Endothelial cell of umbilical vein (primary cell): ENCODE results near the gene TCEAL3. TPM values are rescaled to one million over a fixed set of nuclear protein-coding genes. Genes with fewer than 3 reads are reported as not detected.

Experiments used
- polyA plus RNA-seq, 4 experiments: library from polyadenylated mRNA; depleted of rRNA in 3 of 4; stranded (reverse) in 3 of 4; unstranded in 1 of 4; fragments of >200 nt; gene quantifications; 2 replicates each; pipeline versions ENCODE4 v1.2.1 to v1.2.3, GENCODE V29; 2011 to 2012; ENCODE audit warnings: missing spikeins in 1 of 4
- total RNA-seq: library from RNA; stranded (reverse); gene quantifications from 2 replicates; pipeline ENCODE4 v1.2.3, GENCODE V29; 2021

Gene TCEAL3
- total and polyA plus RNA-seq, 2 donors (not counting 3 experiments of a cell fraction or from before 2014, with no cell fraction given): 8.9 to 23.7 TPM

Other genes with a start within 250 kb of the TCEAL3 start
- gene BEX3, start 231.4 kb upstream of the TCEAL3 start, total RNA-seq: 227 and 233 TPM in 2 replicates
- gene BEX3, start 231.4 kb upstream of the TCEAL3 start, polyA plus RNA-seq: 235 and 332 TPM in 2 replicates
- gene RAB40A, start 88.5 kb upstream of the TCEAL3 start, total RNA-seq: 0.23 and 0.58 TPM in 2 replicates
- 0.30 and 0.33 TPM in 2 replicates for gene RAB40A, start 88.5 kb upstream of the TCEAL3 start, polyA plus RNA-seq
- gene TCEAL4, start 22.4 kb upstream of the TCEAL3 start, total RNA-seq: 60.4 and 74.6 TPM in 2 replicates
- 11.8 and 16.9 TPM in 2 replicates for gene TCEAL4, start 22.4 kb upstream of the TCEAL3 start, polyA plus RNA-seq
- 14.6 and 18.5 TPM in 2 replicates for gene TCEAL1, start 21.0 kb downstream of the TCEAL3 start, total RNA-seq
- gene TCEAL1, start 21.0 kb downstream of the TCEAL3 start, polyA plus RNA-seq: 12.8 and 18.6 TPM in 2 replicates
- gene MORF4L2, start 78.7 kb downstream of the TCEAL3 start, total RNA-seq: 414 and 445 TPM in 2 replicates
- gene MORF4L2, start 78.7 kb downstream of the TCEAL3 start, polyA plus RNA-seq: 208 and 331 TPM in 2 replicates
- not detected in 2 replicates for gene TMEM31, start 102.9 kb downstream of the TCEAL3 start, total RNA-seq
- 0.19 TPM in 1 of 2 replicates, not detected in the other for gene TMEM31, start 102.9 kb downstream of the TCEAL3 start, polyA plus RNA-seq
- gene PLP1, start 168.9 kb downstream of the TCEAL3 start, total RNA-seq: not detected in 2 replicates
- not detected in 2 replicates for gene PLP1, start 168.9 kb downstream of the TCEAL3 start, polyA plus RNA-seq
- gene RAB9B, start 224.3 kb downstream of the TCEAL3 start, total RNA-seq: 0.23 and 0.55 TPM in 2 replicates
- gene RAB9B, start 224.3 kb downstream of the TCEAL3 start, polyA plus RNA-seq: 0.18 and 0.21 TPM in 2 replicates